Measurements from ENCODE around the gene RASL11A.

GRCh38 chr13:27311518-27312210, 41.0 kb downstream of the RASL11A start:
- TF ChIP-seq POLR2AphosphoS5 (IDR thresholded peaks at IDR 0.05; ENCODE audit: low read depth, low read length) (no peak), POLR2A (IDR thresholded peaks at IDR 0.05; ENCODE audit: low read depth, low read length) (no peak), TAF1 (IDR thresholded peaks at IDR 0.05; ENCODE audit: low read depth, low read length) (no peak), SPI1 (IDR thresholded peaks at IDR 0.05; ENCODE audit: low read depth, low read length) (no peak)

Data from GM12891 (cell line).